OCI-LY1 (cell line): ENCODE data around the gene GGPS1.
"Not testable (repeated sequence)": the region's sequence is repeated elsewhere in the genome, so short reads cannot be mapped to it uniquely, and the experiment has no call there.

ENCODE experiments used
- H2AFZ ChIP-seq: fragments of 200-600 bp; sonication (generic), shearing (Covaris generic); 2 replicates; pipeline ENCODE4 v1.6.0; 2014; ENCODE audit warnings: antibody characterized with exemption, mild to moderate bottlenecking, low read length
- H3F3A ChIP-seq: fragments of 200-600 bp; sonication (generic), shearing (Covaris generic); 2 replicates; pipeline ENCODE4 v1.6.0; 2014; ENCODE audit warnings: mild to moderate bottlenecking, antibody characterized with exemption, low read length, moderate library complexity; ENCODE audit not compliant: insufficient read depth
- H3K27ac ChIP-seq: fragments of 200-600 bp; sonication (generic); 2 replicates; pipeline ENCODE4 v1.5.1; 2014; ENCODE audit warnings: low read length, mixed run types, mild to moderate bottlenecking, low read depth; ENCODE audit not compliant: poor library complexity, severe bottlenecking
- H3K27me3 ChIP-seq: fragments of 200-600 bp; sonication (generic); 2 replicates; pipeline ENCODE4 v1.6.0; 2014; ENCODE audit warnings: antibody characterized with exemption, mild to moderate bottlenecking, low read length, moderate library complexity; ENCODE audit not compliant: insufficient read depth
- H3K36me3 ChIP-seq: fragments of 200-600 bp; sonication (generic); 2 replicates; pipeline ENCODE4 v1.6.1; 2014; ENCODE audit warnings: mild to moderate bottlenecking, antibody characterized with exemption, low read length, moderate library complexity, mixed read lengths; ENCODE audit not compliant: insufficient read depth
- H3K4me1 ChIP-seq: fragments of 200-600 bp; sonication (generic); 2 replicates; pipeline ENCODE4 v1.5.1; 2014; ENCODE audit warnings: mild to moderate bottlenecking, low read length, moderate library complexity; ENCODE audit not compliant: insufficient read depth, severe bottlenecking
- H3K4me2 ChIP-seq: fragments of 200-600 bp; sonication (generic), shearing (Covaris generic); 2 replicates; pipeline ENCODE4 v1.6.1; 2014; ENCODE audit warnings: low read length
- H3K4me3 ChIP-seq: fragments of 200-600 bp; sonication (generic); 2 replicates; pipeline ENCODE4 v1.5.1; 2014; ENCODE audit warnings: low read length, low read depth, mild to moderate bottlenecking, mixed read lengths; ENCODE audit not compliant: poor library complexity, severe bottlenecking
- H3K79me2 ChIP-seq: fragments of 200-600 bp; shearing (Covaris generic); 2 replicates; pipeline ENCODE4 v1.6.1; 2016; ENCODE audit warnings: mixed run types, low read length, mixed read lengths; ENCODE audit not compliant: insufficient read depth
- H3K9ac ChIP-seq: fragments of 200-600 bp; sonication (generic), shearing (Covaris generic); 2 replicates; pipeline ENCODE4 v1.6.1; 2014; ENCODE audit warnings: mild to moderate bottlenecking, low read length, mixed read lengths
- H3K9me2 ChIP-seq: fragments of 200-600 bp; sonication (generic), shearing (Covaris generic); 2 replicates; pipeline ENCODE4 v1.6.1; 2014; ENCODE audit warnings: low read depth, mild to moderate bottlenecking, low read length, mixed read lengths
- H3K9me3 ChIP-seq: fragments of 200-600 bp; shearing (Covaris generic); 2 replicates; pipeline ENCODE4 v1.6.1; 2014; ENCODE audit warnings: low read length, mixed read lengths
- H4K20me1 ChIP-seq: fragments of 200-600 bp; sonication (generic), shearing (Covaris generic); 2 replicates; pipeline ENCODE4 v1.6.0; 2016; ENCODE audit warnings: mild to moderate bottlenecking, low read length; ENCODE audit not compliant: insufficient read depth
- EZH2 ChIP-seq: fragments of 200-600 bp; sonication (generic), shearing (Covaris generic); IDR thresholded peaks from 2 replicates; pipeline ENCODE4 v1.8.0; 2017; ENCODE audit warnings: borderline replicate concordance, mixed run types, mild to moderate bottlenecking, antibody characterized with exemption, low read length, moderate library complexity, mixed read lengths
- TF ChIP-seq, protein P1 (sequence below): fragments of 200-600 bp; sonication (generic), shearing (Covaris generic); IDR thresholded peaks from 2 replicates; pipeline ENCODE4 v1.5.1; 2017; ENCODE audit warnings: mild to moderate bottlenecking, antibody characterized with exemption, low read length, moderate library complexity, mixed read lengths

The GGPS1 gene

DNA sequence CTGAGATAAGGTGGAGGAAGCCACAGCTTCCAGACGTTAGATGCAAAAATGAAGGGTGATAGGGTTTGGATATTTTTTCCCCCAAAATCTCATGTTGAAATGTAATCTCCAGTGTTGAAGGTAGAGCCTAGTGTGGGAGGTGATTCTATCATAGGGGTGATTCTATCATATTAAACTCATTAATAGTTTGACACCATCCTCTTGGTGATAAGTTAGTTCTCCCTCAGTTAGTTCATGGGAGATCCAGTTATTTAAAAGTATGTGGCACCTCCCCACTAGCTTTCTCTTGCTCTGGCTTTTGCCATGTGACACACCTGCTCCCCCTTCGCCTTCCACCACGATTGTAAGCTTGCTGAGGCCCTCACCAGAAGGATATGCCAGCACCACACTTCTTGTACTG, 30.5 kb downstream of the GGPS1 start:
- H3K9ac ChIP-seq, result no peak overlapping the region
- no peak overlapping the region for H3K4me2 ChIP-seq
- H3F3A ChIP-seq, result no peaks in the 10 kb centered on the region
- H3K36me3 ChIP-seq, result no peaks in the 10 kb centered on the region
- H3K4me3 ChIP-seq, result no peak overlapping the region
- no peaks in the 10 kb centered on the region for H3K79me2 ChIP-seq
- H2AFZ ChIP-seq, result no peak overlapping the region
- no peaks in the 10 kb centered on the region for H3K9me3 ChIP-seq
- no peak overlapping the region for H3K27ac ChIP-seq
- H3K4me1 ChIP-seq, result peaks cover 19% of the 10 kb centered on the region
- H4K20me1 ChIP-seq, result no peaks in the 10 kb centered on the region
- no peaks in the 10 kb centered on the region for H3K27me3 ChIP-seq
- TF ChIP-seq EZH2, result no peak
- TF ChIP-seq, protein P1, sequence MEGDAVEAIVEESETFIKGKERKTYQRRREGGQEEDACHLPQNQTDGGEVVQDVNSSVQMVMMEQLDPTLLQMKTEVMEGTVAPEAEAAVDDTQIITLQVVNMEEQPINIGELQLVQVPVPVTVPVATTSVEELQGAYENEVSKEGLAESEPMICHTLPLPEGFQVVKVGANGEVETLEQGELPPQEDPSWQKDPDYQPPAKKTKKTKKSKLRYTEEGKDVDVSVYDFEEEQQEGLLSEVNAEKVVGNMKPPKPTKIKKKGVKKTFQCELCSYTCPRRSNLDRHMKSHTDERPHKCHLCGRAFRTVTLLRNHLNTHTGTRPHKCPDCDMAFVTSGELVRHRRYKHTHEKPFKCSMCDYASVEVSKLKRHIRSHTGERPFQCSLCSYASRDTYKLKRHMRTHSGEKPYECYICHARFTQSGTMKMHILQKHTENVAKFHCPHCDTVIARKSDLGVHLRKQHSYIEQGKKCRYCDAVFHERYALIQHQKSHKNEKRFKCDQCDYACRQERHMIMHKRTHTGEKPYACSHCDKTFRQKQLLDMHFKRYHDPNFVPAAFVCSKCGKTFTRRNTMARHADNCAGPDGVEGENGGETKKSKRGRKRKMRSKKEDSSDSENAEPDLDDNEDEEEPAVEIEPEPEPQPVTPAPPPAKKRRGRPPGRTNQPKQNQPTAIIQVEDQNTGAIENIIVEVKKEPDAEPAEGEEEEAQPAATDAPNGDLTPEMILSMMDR, result no peak
- H3K9me2 ChIP-seq, result no peaks in the 10 kb centered on the region

- not testable (repeated sequence) for H3K27me3 ChIP-seq, H3K79me2 ChIP-seq, H3K9ac ChIP-seq, H3K27ac ChIP-seq, H3K4me2 ChIP-seq, H3K9me2 ChIP-seq, H2AFZ ChIP-seq, H4K20me1 ChIP-seq, H3K36me3 ChIP-seq, H3K4me3 ChIP-seq, H3K9me3 ChIP-seq, H3F3A ChIP-seq
- H3K4me1 ChIP-seq, result peaks cover 26% of the 10 kb centered on the region
Observed at GRCh38 chr1:235364189-235364588, 35.8 kb downstream of the GGPS1 start.

- no peaks in the 10 kb centered on the region for H3K27me3 ChIP-seq
- peak overlapping the region; percentile 68; the same call in 1 of the 2 replicates for H3K9ac ChIP-seq
- no peaks in the 10 kb centered on the region for H3F3A ChIP-seq
- H3K9me2 ChIP-seq, result no peaks in the 10 kb centered on the region
- peak overlapping the region; percentile 72 for H3K4me3 ChIP-seq
- H4K20me1 ChIP-seq, result no peaks in the 10 kb centered on the region
- H2AFZ ChIP-seq, result 0 out of 2 replicates have a peak overlapping the region, but pooled peaks have one; percentile 54
- H3K79me2 ChIP-seq, result peaks cover 10% of the 10 kb centered on the region; the same call in 1 of the 2 replicates
- no peaks in the 10 kb centered on the region for H3K9me3 ChIP-seq
- H3K27ac ChIP-seq, result no peak overlapping the region
- H3K36me3 ChIP-seq, result no peaks in the 10 kb centered on the region
- peak overlapping the region; percentile 66; the same call in 1 of the 2 replicates for H3K4me2 ChIP-seq
- TF ChIP-seq, protein P1, result no peak
- no peak for TF ChIP-seq EZH2
- peaks cover 22% of the 10 kb centered on the region for H3K4me1 ChIP-seq
Observed at GRCh38 chr1:235366286-235366685, 37.9 kb downstream of the GGPS1 start.
